ENCODE results near the gene FGF12.
A peak's percentile ranks its signal among the peaks of the same experiment; 100 is the strongest.

The FGF12 gene

GRCh38 chr3:192253138-192253887 lies 474.0 kb downstream of the FGF12 start:
- DNase-seq: no peak

GRCh38 chr3:192249516-192249915 lies 477.8 kb downstream of the FGF12 start:
- no peak for DNase-seq

GRCh38 chr3:192246847-192247559 lies 480.3 kb downstream of the FGF12 start:
- DNase-seq: peak; percentile 34

GRCh38 chr3:192244591-192244990 lies 482.8 kb downstream of the FGF12 start:
- no peak for DNase-seq

- peak; percentile 13 for DNase-seq
Measured at GRCh38 chr3:192239956-192240355, 487.4 kb downstream of the FGF12 start.

DNA sequence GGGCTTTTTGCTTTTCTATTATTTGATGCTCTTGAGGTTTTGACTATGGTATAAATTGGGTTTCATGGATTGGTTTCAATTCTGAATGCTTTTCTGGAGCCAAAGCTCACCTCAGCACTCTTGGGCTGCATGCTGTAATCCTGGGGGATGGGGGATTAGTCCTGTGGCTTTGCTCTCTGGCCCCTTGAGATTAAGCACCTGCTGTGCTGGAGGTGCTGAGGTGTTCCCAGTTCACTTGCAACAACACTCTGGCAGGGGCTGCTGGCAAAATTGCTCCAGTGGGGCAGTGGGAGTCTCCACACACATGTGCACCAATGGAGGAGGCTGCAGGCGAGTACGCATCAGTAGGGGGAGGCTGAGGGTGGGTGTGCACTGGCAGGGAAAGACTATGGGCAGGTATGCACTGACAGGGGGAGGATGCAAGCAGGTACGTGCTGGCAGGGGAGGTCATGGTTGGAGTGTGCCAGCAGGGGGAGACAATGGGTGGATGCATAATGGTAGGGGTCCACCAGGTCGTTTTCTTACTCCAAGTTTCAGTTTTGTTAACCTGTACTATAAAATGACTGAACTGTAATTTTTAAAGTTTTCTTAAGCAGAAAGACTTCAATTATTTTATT lies 489.2 kb downstream of the FGF12 start:
- DNase-seq: no peak

- no peak for DNase-seq
Measured at GRCh38 chr3:192229866-192230265, 497.5 kb downstream of the FGF12 start.

- DNase-seq: no peak
Measured at GRCh38 chr3:192224634-192225155, 502.6 kb downstream of the FGF12 start.

DNA sequence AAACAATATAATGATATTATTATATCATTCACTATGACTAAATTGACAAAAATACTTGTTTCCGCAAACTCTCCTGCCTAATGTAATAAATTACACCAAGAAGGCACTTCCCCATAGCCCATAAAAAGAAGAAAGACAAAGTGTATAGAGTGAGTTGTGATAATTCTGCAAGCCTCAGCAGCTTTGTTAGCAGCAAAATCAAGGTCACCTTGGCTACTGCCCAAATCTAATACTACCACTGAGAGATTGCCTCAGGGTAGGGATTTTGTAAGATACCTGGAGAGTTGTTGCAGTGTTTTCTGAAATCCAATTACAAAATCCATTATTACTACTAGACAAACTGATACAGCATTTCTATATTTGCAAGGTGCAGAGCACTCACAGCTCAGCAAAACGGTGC lies 503.5 kb downstream of the FGF12 start:
- no peak for DNase-seq

- DNase-seq: no peak
Measured at GRCh38 chr3:192220915-192221314, 506.4 kb downstream of the FGF12 start.

- DNase-seq: no peak
Measured at GRCh38 chr3:192219926-192220325, 507.4 kb downstream of the FGF12 start.

GRCh38 chr3:192216067-192216466 lies 511.3 kb downstream of the FGF12 start:
- no peak for DNase-seq

DNA sequence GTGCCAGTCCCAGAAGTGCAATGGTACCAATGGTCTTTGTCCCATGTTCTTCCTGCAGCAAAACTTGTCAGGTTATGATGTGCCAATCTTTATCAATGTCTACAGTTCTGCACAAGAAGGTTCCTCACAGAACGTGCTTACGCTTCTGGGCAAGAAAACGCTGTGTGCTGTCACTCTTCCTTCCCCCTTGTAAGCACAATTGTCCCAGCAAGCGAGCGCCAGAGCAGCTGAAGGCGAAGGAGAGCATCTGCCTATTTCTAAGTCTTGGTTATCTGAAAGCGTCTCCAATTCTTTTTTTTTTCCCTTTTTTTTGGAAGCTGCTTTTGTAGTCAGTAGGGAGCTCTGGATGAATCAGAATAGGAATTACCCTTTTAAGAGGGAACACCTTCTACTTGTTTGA lies 514.4 kb downstream of the FGF12 start:
- no peak for DNase-seq

DNA sequence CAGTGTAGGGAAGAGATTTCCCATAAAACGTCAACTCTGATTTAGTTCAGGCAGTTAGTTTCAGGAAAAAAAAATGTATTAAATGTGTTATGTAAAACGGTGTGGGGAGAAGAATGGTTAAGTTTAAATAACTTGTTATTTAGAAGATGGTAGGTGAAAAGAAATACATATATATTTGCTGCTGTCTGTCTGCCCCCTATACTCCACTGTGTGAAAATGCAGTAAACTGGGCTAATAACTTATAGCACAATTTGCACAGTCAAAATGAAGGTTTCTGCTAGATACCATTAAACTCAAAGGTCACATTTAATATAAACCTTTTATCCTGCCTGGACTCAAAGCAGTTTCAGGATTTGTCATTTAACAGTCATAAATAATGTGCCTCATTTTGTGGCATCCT lies 515.0 kb downstream of the FGF12 start:
- no peak for DNase-seq

DNA sequence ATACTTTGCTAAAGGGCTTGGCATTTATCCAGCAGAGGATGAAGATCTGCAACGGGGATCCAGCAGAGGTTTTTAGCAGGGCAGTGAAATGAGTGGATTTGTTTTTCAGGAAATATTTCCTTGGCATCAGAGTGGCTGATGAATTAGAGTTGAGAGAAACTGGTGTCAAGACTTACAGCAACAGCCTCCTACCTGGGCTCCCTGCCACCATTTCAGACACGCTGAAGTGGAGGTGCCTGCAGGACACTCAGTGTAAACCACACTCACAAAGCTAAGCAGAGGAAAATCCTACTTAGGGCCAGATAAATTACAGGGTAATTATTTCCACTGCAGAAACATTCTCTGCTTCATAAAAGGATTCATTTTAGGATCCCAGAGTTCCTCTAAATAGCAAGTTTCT lies 519.7 kb downstream of the FGF12 start:
- DNase-seq: no peak

- no peak for DNase-seq
Measured at GRCh38 chr3:192207239-192207638, 520.1 kb downstream of the FGF12 start.

- no peak for DNase-seq
Measured at GRCh38 chr3:192194085-192194484, 533.3 kb downstream of the FGF12 start.

DNA sequence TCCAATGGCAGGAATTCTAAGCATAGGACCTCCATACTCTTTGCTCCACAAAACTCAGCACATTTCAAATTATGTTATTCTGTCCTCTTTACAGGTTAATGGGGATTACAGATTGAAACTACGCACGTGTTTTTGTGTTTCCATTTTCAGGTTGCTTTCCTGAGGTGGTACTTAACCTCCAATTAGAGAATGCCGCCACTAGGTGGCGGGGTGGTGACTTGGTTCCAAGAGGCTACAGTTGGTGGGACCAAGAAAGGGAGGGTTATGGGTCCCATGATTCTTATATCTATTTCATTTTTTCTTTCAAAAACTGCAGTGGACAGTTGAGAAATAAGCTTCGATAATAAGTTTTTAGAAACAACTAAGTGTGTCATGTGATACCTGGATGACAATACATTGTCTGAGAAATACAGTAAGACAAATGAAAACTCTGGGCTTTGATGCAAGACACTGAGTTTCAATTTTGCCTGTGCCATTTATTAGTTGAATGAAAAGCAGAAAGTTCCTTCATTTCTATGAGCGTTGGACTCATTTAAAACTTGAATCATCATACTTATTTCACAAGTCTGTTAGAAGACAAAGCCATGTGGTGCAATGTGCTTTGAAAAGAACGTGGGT lies 539.0 kb downstream of the FGF12 start:
- DNase-seq: peak; percentile 57

DNA sequence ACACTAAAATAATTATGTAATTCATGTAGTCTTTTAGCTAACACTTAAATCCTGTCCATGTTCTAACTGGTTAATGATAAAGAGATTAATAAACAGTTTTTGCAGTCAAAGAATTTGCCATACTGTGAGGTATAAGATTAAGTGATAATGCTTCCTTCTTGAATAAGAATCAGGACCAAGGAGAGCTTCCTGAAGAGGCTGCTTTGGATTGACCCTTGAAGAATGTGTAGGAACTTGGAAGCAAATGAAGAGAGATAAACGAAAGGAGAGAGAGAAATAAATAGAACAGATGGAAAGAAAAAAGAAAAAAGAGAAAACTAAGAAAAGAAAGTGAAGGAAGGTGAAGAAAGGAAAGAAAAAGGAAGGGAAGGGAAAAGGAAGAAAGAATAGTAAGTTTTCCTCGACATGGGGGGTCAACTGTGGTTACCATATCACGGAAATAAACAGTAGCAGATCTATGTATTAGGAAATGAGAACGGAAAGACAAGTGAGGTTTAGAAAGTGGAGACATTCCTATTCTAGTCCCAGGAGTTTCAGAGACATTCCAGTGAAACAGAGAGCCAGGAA lies 539.8 kb downstream of the FGF12 start:
- DNase-seq: no peak

DNA sequence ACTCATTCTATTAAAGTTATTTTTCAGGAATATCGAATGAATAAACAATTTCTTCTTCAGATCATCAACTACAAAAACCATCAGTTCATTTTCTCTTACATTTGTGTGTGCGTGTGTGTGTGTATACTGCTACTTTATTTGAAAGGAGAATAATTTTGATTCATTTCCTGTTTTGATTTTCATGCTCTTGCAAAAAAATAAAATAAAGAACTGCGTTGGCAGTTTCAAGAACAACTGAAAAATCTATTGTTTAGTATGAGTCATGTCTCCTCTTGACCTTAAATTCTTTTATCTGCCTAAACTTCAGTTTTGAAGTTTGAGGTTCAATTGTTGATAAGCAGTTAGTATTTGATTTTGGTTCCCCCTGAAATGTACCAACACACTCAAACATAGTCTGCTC lies 540.8 kb downstream of the FGF12 start:
- DNase-seq: no peak

- no peak for DNase-seq
Measured at GRCh38 chr3:192186045-192186444, 541.3 kb downstream of the FGF12 start.

- DNase-seq: no peak
Measured at GRCh38 chr3:192183109-192183508, 544.2 kb downstream of the FGF12 start.

GRCh38 chr3:192181151-192181550 lies 546.2 kb downstream of the FGF12 start:
- DNase-seq: no peak
